Kidney epithelial cell (primary cell): ENCODE measurements around the gene LEF1. TPM values are rescaled to one million over a fixed set of nuclear protein-coding genes. Genes with fewer than 3 reads are reported as not detected.

Experiments used
- DNase-seq: peaks from one replicate; pipeline ENCODE4 v3.0.0-alpha.2; 2010; ENCODE audit warnings: low read depth
- H3K27me3 ChIP-seq: 2 replicates; pipeline ENCODE4 v1.6.0; 2011; ENCODE audit warnings: low read length; ENCODE audit not compliant: control insufficient read depth, insufficient read depth
- H3K36me3 ChIP-seq: 2 replicates; pipeline ENCODE4 v1.5.1; 2011; ENCODE audit warnings: low read length; ENCODE audit not compliant: control insufficient read depth, insufficient read depth
- H3K4me3 ChIP-seq: 2 replicates; pipeline ENCODE4 v1.5.1; 2011; ENCODE audit warnings: low read depth, mild to moderate bottlenecking, control low read depth, low read length
- total RNA-seq: library from RNA; depleted of rRNA; stranded (reverse); fragments of >200 nt; gene quantifications from 2 replicates; pipeline ENCODE4 v1.2.3, GENCODE V29; 2015
- TF ChIP-seq, protein P1 (sequence below): IDR thresholded peaks from 2 replicates; pipeline ENCODE4 v1.5.1; 2011; ENCODE audit warnings: mild to moderate bottlenecking, moderate library complexity, low read length, control low read depth, inconsistent platforms; ENCODE audit not compliant: insufficient read depth, poor library complexity, severe bottlenecking

The LEF1 gene
- total RNA-seq, 1 donor from 2014 or later = 13.2 TPM

DNA sequence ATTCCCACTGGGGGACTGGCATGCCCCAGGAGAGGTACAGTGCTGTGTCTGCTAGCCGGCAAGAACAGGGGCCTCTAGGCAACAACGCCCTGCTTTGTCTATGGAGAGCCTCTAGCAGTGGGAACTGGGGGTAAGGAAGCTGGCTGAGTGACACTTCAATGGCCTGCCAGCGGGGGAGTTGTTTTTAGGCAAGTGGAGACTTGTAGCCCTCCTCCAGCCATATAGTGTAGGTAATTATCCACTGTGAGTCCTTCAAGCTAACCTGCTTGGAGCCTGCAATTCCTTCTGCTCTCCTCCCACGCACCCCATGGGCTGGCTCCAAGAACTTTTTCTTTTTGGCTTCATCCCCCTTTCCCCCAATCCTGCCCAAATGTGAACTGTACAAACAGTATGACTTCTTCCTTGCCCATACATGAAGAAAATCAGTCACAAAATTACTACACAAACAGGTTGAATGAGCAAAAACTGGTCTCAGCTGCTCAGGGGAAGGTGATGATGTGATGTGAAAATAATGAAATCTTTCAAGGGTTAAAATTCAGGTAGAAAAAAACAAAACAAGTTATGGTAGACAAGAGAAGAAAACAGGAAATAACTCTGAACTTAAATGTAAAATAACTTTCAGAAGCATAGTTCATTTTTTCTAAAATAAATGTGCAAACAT lies 33.1 kb downstream of the LEF1 start:
- no peaks in the 10 kb centered on the region for H3K27me3 ChIP-seq
- H3K36me3 ChIP-seq = no peaks in the 10 kb centered on the region
- TF ChIP-seq, protein P1, sequence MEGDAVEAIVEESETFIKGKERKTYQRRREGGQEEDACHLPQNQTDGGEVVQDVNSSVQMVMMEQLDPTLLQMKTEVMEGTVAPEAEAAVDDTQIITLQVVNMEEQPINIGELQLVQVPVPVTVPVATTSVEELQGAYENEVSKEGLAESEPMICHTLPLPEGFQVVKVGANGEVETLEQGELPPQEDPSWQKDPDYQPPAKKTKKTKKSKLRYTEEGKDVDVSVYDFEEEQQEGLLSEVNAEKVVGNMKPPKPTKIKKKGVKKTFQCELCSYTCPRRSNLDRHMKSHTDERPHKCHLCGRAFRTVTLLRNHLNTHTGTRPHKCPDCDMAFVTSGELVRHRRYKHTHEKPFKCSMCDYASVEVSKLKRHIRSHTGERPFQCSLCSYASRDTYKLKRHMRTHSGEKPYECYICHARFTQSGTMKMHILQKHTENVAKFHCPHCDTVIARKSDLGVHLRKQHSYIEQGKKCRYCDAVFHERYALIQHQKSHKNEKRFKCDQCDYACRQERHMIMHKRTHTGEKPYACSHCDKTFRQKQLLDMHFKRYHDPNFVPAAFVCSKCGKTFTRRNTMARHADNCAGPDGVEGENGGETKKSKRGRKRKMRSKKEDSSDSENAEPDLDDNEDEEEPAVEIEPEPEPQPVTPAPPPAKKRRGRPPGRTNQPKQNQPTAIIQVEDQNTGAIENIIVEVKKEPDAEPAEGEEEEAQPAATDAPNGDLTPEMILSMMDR = no peak
- no peak overlapping the region for H3K4me3 ChIP-seq
- DNase-seq = no peak

DNA sequence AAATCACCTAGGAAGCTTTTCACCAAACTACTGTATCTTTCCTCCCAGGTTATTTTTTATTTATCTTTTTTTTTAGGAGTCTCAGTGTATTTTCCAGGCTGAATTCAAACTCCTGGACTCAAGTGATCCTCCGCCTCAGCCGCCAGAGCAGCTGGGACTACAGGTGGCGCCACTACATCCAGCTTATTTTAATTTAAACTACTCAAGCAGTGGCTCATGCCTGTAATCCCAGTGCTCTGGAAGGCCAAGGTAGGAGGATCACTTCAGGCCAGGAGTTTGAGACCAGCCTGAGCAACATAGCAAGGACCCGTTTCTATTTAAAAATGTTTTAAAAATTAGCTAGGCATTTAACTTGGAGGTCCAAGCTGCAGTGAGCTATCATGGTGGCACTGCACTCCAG lies 37.8 kb downstream of the LEF1 start:
- H3K4me3 ChIP-seq = no peak overlapping the region
- no peaks in the 10 kb centered on the region for H3K27me3 ChIP-seq
- H3K36me3 ChIP-seq = no peaks in the 10 kb centered on the region
- TF ChIP-seq, protein P1 = no peak
- no peak for DNase-seq

DNA sequence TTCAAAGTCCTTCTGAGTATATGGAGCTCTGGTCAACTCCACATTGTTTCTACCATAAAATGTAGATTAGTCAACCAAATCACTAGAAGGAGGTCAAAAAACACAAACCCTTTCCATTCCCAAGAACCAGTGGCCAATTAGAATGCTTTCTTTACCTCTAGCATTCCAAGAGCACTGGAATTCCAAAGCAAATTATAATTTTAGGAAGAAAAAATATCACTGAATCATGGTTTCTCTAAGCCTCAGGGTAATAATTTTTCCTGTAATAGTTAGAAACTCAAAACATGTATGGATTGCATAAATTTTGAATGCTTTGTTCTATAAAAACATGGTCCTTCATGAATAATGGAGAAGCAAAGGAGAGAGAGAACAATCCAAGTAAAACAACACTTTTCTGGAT lies 39.5 kb downstream of the LEF1 start:
- H3K27me3 ChIP-seq = no peaks in the 10 kb centered on the region
- no peaks in the 10 kb centered on the region for H3K36me3 ChIP-seq
- DNase-seq = no peak
- H3K4me3 ChIP-seq = no peak overlapping the region
- TF ChIP-seq, protein P1 = no peak

DNA sequence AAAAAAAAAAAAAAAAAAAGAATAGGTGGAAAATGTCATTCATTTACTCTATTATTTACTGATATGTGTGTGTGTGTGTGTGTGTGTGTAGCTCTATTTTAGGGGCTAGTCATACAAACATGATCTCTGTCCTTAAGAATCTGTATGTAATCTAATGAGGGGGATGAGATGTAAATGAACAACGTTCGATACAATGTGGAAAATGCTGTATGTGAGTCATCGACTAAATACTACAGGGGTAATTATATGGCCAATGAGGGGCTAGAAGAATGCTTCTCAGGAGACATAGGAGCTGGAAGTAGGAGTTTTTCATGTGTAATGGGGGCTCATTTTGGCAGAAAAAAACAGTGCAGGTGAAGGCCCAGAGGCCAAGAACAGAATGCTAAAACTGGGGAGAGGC lies 41.9 kb downstream of the LEF1 start:
- Histone ChIP-seq H3K4me3 (no peak overlapping the region), H3K36me3 (no peaks in the 10 kb centered on the region), H3K27me3 (no peaks in the 10 kb centered on the region)
- TF ChIP-seq, protein P1 = no peak
- no peak for DNase-seq

DNA sequence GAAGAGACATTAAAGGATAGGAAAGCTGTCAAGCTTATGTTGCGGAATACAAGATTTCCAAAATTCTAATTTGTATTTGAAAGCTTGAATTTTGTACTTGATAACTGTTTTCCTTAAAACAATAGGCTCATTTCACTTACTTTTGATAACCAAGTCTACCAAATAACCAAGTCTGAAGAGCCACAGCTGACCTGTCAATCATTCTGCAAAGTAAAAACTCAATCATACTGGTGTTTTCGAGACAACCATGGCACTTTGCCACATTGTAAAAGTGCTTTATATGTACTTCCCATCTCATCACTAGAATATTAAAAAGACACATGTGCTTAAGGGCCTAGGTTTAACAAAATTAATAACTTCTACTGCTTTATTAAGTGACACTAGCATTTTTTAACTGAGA lies 47.9 kb downstream of the LEF1 start:
- DNase-seq = no peak
- Histone ChIP-seq H3K27me3 (no peaks in the 10 kb centered on the region), H3K36me3 (no peaks in the 10 kb centered on the region), H3K4me3 (no peak overlapping the region)
- TF ChIP-seq, protein P1 = no peak

DNA sequence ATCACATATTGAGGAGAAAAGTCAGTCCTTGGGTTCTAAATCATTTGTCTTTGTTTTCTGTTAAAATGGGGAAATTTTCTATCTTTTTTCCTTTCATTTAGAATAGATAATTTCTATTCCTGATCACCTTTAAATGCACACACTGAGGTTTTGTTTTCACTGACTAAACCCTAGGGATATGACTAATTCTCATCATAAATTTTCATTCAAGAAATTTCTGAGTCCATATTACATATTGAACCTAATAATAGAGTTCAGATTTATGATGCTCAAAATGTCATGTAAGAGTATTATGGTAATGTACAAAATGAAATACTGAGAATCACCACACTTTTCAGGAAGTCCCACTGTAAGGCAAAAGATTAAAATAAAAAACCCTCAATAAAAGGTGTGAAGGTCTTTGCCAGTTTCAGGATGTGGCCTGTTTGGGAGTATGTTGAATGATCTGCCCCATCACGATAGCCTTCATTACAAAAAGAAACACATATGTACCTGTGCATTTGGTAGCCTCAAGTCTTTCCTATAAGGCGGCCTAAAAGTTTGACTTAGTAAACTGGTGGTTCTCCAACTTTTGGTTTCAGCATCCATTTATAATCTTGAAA lies 49.4 kb downstream of the LEF1 start:
- DNase-seq = no peak
- Histone ChIP-seq H3K4me3 (no peak overlapping the region), H3K27me3 (no peaks in the 10 kb centered on the region), H3K36me3 (no peaks in the 10 kb centered on the region)
- TF ChIP-seq, protein P1 = no peak
